ENCODE results near the gene PTGS1.

Gene PTGS1

GRCh38 chr9:122420315-122420714, 49.5 kb downstream of the PTGS1 start:
- DNase-seq, result no peak
- intact Hi-C loops (cut with DNase I), result no loop called here

- no peak for DNase-seq
- intact Hi-C loops (cut with DNase I), result no loop called here
Measured at GRCh38 chr9:122425087-122425486, 54.3 kb downstream of the PTGS1 start.

- intact Hi-C loops (cut with DNase I), result no loop called here
- DNase-seq, result no peak
Measured at GRCh38 chr9:122426723-122427122, 55.9 kb downstream of the PTGS1 start.

GRCh38 chr9:122442568-122442967, 71.7 kb downstream of the PTGS1 start:
- intact Hi-C loops (cut with DNase I), result no loop called here
- no peak for DNase-seq

- intact Hi-C loops (cut with DNase I), result no loop called here
- no peak for DNase-seq
Measured at GRCh38 chr9:122444041-122444733, 73.4 kb downstream of the PTGS1 start.

Measured in head of caudate nucleus (tissue), 42 donors.